CD4-positive, alpha-beta T cell (primary cell): ENCODE results near the gene CAMTA1. TPM values are rescaled to one million over a fixed set of nuclear protein-coding genes. Genes with fewer than 3 reads are reported as not detected.

Experiments
- ATAC-seq: fragments of 200-7000 bp; cut with Tn5 transposase; one replicate; pipeline ENCODE4 v1.10.0; 2022; ENCODE audit warnings: mild to moderate bottlenecking; ENCODE audit not compliant: poor library complexity
- CTCF ChIA-PET: fragments of 350-600 bp; sonication (Branson Sonifier 250); formaldehyde crosslinking; loops from one replicate; lab custom pipeline; 2021; ENCODE audit warnings: antibody characterized with exemption, inconsistent platforms; lab: Charles Lee
- POLR2A ChIA-PET: fragments of 350-600 bp; sonication (Branson Sonifier 250); formaldehyde crosslinking; loops from one replicate; lab custom pipeline; 2021; ENCODE audit warnings: antibody characterized with exemption, inconsistent platforms; lab: Charles Lee
- DNase-seq, 14 experiments: peaks; one replicate each; pipeline ENCODE4 v3.0.0-alpha.2; 2013 to 2020; ENCODE audit warnings: mixed read lengths in 2 of 14
- H3K27ac ChIP-seq, 2 donors: one replicate each; pipeline versions ENCODE4 v1.5.1 to v1.7.0; 2013; ENCODE audit warnings: low read length in 2 of 2, low read depth in 1 of 2, mild to moderate bottlenecking in 1 of 2
- H3K27me3 ChIP-seq, 2 experiments: 1 replicate in 1 of 2; 2 replicates in 1 of 2; pipeline versions ENCODE4 v1.6.1 to v1.7.0; 2013; ENCODE audit warnings: low read length in 2 of 2, control low read depth in 1 of 2, mild to moderate bottlenecking in 1 of 2, moderate library complexity in 1 of 2; ENCODE audit not compliant: insufficient read depth in 2 of 2, control insufficient read depth in 1 of 2
- H3K36me3 ChIP-seq: one replicate; pipeline ENCODE4 v1.6.1; 2013; ENCODE audit warnings: low read length, control low read depth; ENCODE audit not compliant: insufficient read depth
- H3K4me1 ChIP-seq: one replicate; pipeline ENCODE4 v1.6.1; 2013; ENCODE audit warnings: low read length, control low read depth; ENCODE audit not compliant: insufficient read depth
- H3K4me3 ChIP-seq: one replicate; pipeline ENCODE4 v1.5.1; 2013; ENCODE audit warnings: mild to moderate bottlenecking, low read length, moderate library complexity
- H3K9me3 ChIP-seq, 2 experiments: 1 replicate in 1 of 2; 2 replicates in 1 of 2; pipeline versions ENCODE4 v1.6.1 to v1.7.0; 2013; ENCODE audit warnings: low read length in 2 of 2, mild to moderate bottlenecking in 2 of 2, control low read depth in 1 of 2, moderate library complexity in 1 of 2; ENCODE audit not compliant: control insufficient read depth in 1 of 2, insufficient read depth in 1 of 2
- H3K27ac Mint-ChIP-seq: one replicate; pipeline ENCODE4 v1.8.0; 2020; ENCODE audit warnings: mixed read lengths
- H3K27me3 Mint-ChIP-seq: one replicate; pipeline ENCODE4 v1.8.0; 2021; ENCODE audit warnings: mixed read lengths
- H3K36me3 Mint-ChIP-seq: one replicate; pipeline ENCODE4 v1.8.0; 2021; ENCODE audit warnings: low read depth, mixed read lengths
- H3K4me1 Mint-ChIP-seq: one replicate; pipeline ENCODE4 v1.8.0; 2021; ENCODE audit warnings: low read depth, mixed read lengths
- H3K4me3 Mint-ChIP-seq: one replicate; pipeline ENCODE4 v1.8.0; 2020; ENCODE audit warnings: mild to moderate bottlenecking, mixed read lengths
- H3K9me3 Mint-ChIP-seq: one replicate; pipeline ENCODE4 v1.8.0; 2020; ENCODE audit warnings: mixed read lengths
- intact Hi-C, 2 experiments: fragments of 100-400 bp; cut with DNase I in 1 of 2; cut with micrococcal nuclease in 1 of 2; formaldehyde crosslinking; loops; one replicate each; pipeline versions ENCODE4 v1.15.1 to v1.9.0; 2023 to 2025; cut with DNase I, micrococcal nuclease
- total RNA-seq, 174 experiments: library from RNA in 2 of 174; stranded (reverse) in 2 of 174; gene quantifications; one replicate each; pipeline ENCODE4 v1.2.3 and lab custom pipeline; 2021 to 2026
- TF ChIP-seq, protein P1 (sequence below): fragments of 200-600 bp; IDR thresholded peaks from one replicate; pipeline ENCODE4 v1.8.0; 2022; ENCODE audit warnings: antibody characterized with exemption, mild to moderate bottlenecking

Gene CAMTA1
- total RNA-seq, 2 experiments from 2014 or later = 38.6 to 39.3 TPM

DNA sequence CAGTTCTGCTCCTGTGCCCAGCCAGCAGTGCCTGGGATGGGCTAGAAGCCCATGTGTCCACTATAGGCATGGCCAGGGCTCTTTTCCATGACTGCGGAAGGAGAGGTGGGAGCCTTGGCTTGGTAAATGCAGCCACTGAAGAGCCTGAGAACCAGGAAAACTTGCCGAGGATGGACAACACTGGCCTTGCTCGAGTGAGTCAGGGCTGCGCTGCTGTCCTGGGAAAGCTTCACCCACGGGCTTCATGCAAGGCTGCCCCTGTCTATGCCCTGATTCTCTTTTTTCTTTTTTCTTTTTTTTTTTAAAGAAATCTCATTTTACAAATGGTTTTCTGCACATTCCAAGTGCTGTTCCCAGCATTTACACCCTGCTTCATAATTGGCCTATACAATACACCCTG, 156.5 kb downstream of the CAMTA1 start:
- Mint-ChIP-seq H3K4me1 (no peaks in the 10 kb centered on the region), H3K27me3 (peaks cover 15% of the 10 kb centered on the region), H3K27ac (no peak overlapping the region), H3K36me3 (no peaks in the 10 kb centered on the region), H3K4me3 (no peak overlapping the region), H3K9me3 (no peaks in the 10 kb centered on the region)
- H3K27ac ChIP-seq = no peak overlapping the region
- no peaks in the 10 kb centered on the region for H3K4me1 ChIP-seq
- TF ChIP-seq, protein P1, sequence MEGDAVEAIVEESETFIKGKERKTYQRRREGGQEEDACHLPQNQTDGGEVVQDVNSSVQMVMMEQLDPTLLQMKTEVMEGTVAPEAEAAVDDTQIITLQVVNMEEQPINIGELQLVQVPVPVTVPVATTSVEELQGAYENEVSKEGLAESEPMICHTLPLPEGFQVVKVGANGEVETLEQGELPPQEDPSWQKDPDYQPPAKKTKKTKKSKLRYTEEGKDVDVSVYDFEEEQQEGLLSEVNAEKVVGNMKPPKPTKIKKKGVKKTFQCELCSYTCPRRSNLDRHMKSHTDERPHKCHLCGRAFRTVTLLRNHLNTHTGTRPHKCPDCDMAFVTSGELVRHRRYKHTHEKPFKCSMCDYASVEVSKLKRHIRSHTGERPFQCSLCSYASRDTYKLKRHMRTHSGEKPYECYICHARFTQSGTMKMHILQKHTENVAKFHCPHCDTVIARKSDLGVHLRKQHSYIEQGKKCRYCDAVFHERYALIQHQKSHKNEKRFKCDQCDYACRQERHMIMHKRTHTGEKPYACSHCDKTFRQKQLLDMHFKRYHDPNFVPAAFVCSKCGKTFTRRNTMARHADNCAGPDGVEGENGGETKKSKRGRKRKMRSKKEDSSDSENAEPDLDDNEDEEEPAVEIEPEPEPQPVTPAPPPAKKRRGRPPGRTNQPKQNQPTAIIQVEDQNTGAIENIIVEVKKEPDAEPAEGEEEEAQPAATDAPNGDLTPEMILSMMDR = no peak
- ATAC-seq (no peak), DNase-seq (no peak)
- ChIA-PET CTCF (no interaction called here), POLR2A (no interaction called here)
- H3K36me3 ChIP-seq = no peaks in the 10 kb centered on the region
- H3K9me3 ChIP-seq = peaks cover 0 to 5% of the 10 kb centered on the region in 2 experiments
- no peak overlapping the region for H3K4me3 ChIP-seq
- H3K27me3 ChIP-seq = no peaks in the 10 kb centered on the region
- intact Hi-C loops = no loop called here

DNA sequence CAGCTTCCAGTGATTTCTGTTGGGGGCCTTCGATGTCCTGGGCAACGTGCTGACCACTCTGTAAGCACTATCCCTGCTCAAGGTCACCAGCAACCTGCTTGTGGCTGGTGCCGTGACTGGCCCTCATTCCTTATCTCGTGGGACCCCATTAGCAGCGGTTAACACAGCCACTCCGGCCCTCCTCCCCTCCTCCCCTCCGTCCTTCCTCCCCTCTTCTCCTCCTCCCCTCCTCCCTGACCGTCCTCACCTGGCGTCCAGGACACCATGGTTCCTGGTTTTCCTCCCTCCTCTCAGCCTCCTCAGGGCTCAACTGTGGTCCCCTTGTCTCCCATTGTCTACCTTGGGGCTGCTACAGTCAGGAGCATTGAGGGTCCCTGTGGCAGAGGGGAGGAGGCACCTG, 157.7 kb downstream of the CAMTA1 start:
- DNase-seq = no peak
- no peak for ATAC-seq
- Histone ChIP-seq H3K27me3 (no peaks in the 10 kb centered on the region), H3K36me3 (no peaks in the 10 kb centered on the region), H3K9me3 (peaks cover 0 to 5% of the 10 kb centered on the region in 2 experiments), H3K4me3 (no peak overlapping the region), H3K4me1 (no peaks in the 10 kb centered on the region), H3K27ac (no peak overlapping the region)
- Mint-ChIP-seq H3K27me3 (peaks cover 15% of the 10 kb centered on the region), H3K9me3 (no peaks in the 10 kb centered on the region), H3K27ac (no peak overlapping the region), H3K4me1 (no peaks in the 10 kb centered on the region), H3K36me3 (no peaks in the 10 kb centered on the region), H3K4me3 (no peak overlapping the region)
- ChIA-PET CTCF (no interaction called here), POLR2A (no interaction called here)
- intact Hi-C loops = no loop called here
- TF ChIP-seq, protein P1 = no peak

GRCh38 chr1:6944434-6944833, 159.2 kb downstream of the CAMTA1 start:
- H3K4me1 ChIP-seq = no peaks in the 10 kb centered on the region
- peaks cover 9% of the 10 kb centered on the region for H3K27me3 Mint-ChIP-seq
- H3K27ac Mint-ChIP-seq = no peak overlapping the region
- POLR2A ChIA-PET = no interaction called here
- CTCF ChIA-PET = no interaction called here
- TF ChIP-seq, protein P1 = no peak
- no peaks in the 10 kb centered on the region for H3K9me3 ChIP-seq
- H3K4me3 ChIP-seq = no peak overlapping the region
- H3K27me3 ChIP-seq = no peaks in the 10 kb centered on the region
- H3K9me3 Mint-ChIP-seq = no peaks in the 10 kb centered on the region
- H3K27ac ChIP-seq = no peak overlapping the region
- H3K36me3 Mint-ChIP-seq = no peaks in the 10 kb centered on the region
- ATAC-seq (no peak), DNase-seq (no peak)
- H3K4me3 Mint-ChIP-seq = no peak overlapping the region
- no peaks in the 10 kb centered on the region for H3K36me3 ChIP-seq
- intact Hi-C loops = no loop called here
- H3K4me1 Mint-ChIP-seq = no peaks in the 10 kb centered on the region
